OCI-LY7 (cell line): ENCODE measurements around the gene TRIP10. TPM values are rescaled to one million over a fixed set of nuclear protein-coding genes. Genes with fewer than 3 reads are reported as not detected.

ENCODE experiments used
- BruUV-seq: library from RNA; stranded (reverse); fragments of 400-500 nt; replicated peaks from 2 replicates; lab custom pipeline; 2021; lab: Mats Ljungman, UMichigan
- CTCF ChIA-PET: fragments of 300-600 bp; sonication (Branson Sonifier 250); formaldehyde crosslinking; loops from one replicate; lab custom pipeline; 2022; ENCODE audit warnings: antibody characterized with exemption; ENCODE audit not compliant: unreplicated experiment; lab: Charles Lee
- POLR2A ChIA-PET: fragments of 300-600 bp; sonication (Branson Sonifier 250); formaldehyde crosslinking; loops from one replicate; lab custom pipeline; 2022; ENCODE audit warnings: antibody characterized with exemption; lab: Charles Lee
- DNase-seq: peaks from one replicate; pipeline ENCODE4 v3.0.0-alpha.2; 2015; ENCODE audit warnings: low spot score
- H2AFZ ChIP-seq: fragments of 200-600 bp; sonication (generic), shearing (Covaris generic); 2 replicates; pipeline ENCODE4 v1.6.1; 2014; ENCODE audit warnings: mild to moderate bottlenecking, antibody characterized with exemption, low read length, moderate library complexity
- H3K27ac ChIP-seq: fragments of 200-600 bp; sonication (generic); 2 replicates; pipeline ENCODE4 v1.5.1; 2014; ENCODE audit warnings: mixed run types, low read depth, mild to moderate bottlenecking, moderate library complexity, low read length, inconsistent platforms; ENCODE audit not compliant: poor library complexity, severe bottlenecking
- H3K36me3 ChIP-seq: fragments of 200-600 bp; sonication (generic); 2 replicates; pipeline ENCODE4 v1.6.1; 2014; ENCODE audit warnings: mild to moderate bottlenecking, antibody characterized with exemption, low read length, moderate library complexity, mixed read lengths; ENCODE audit not compliant: insufficient read depth
- H3K4me1 ChIP-seq: fragments of 200-600 bp; sonication (generic); 2 replicates; pipeline ENCODE4 v1.5.1; 2014; ENCODE audit warnings: mild to moderate bottlenecking, low read length; ENCODE audit not compliant: insufficient read depth, poor library complexity, severe bottlenecking
- H3K4me2 ChIP-seq: fragments of 200-600 bp; sonication (generic); 2 replicates; pipeline ENCODE4 v1.6.1; 2014; ENCODE audit warnings: mild to moderate bottlenecking, low read length
- H3K4me3 ChIP-seq: fragments of 200-600 bp; sonication (generic); 2 replicates; pipeline ENCODE4 v1.5.1; 2014; ENCODE audit warnings: mild to moderate bottlenecking, low read depth, low read length; ENCODE audit not compliant: poor library complexity, severe bottlenecking
- H3K79me2 ChIP-seq: fragments of 200-600 bp; sonication (generic); 2 replicates; pipeline ENCODE4 v1.6.1; 2016; ENCODE audit warnings: low read depth, mild to moderate bottlenecking, low read length, moderate library complexity, mixed read lengths; ENCODE audit not compliant: insufficient read depth
- H3K9me2 ChIP-seq: fragments of 200-600 bp; sonication (generic); 2 replicates; pipeline ENCODE4 v1.6.1; 2016; ENCODE audit warnings: mild to moderate bottlenecking, low read length, mixed read lengths; ENCODE audit not compliant: insufficient read depth
- H3K9me3 ChIP-seq: fragments of 200-600 bp; sonication (generic); 2 replicates; pipeline ENCODE4 v1.6.1; 2014; ENCODE audit warnings: mild to moderate bottlenecking, mixed run types, low read length, mixed read lengths
- H4K20me1 ChIP-seq: fragments of 200-600 bp; sonication (generic); 2 replicates; pipeline ENCODE4 v1.6.1; 2014; ENCODE audit warnings: mild to moderate bottlenecking, antibody characterized with exemption, low read length, moderate library complexity, mixed read lengths; ENCODE audit not compliant: insufficient read depth
- EZH2phosphoT487 ChIP-seq: fragments of 200-600 bp; sonication (generic); IDR thresholded peaks from 2 replicates; pipeline ENCODE4 v1.6.1; 2018; ENCODE audit warnings: low read depth, borderline replicate concordance, mild to moderate bottlenecking, mixed run types, antibody characterized with exemption, low read length, moderate library complexity, mixed read lengths
- intact Hi-C: fragments of 100-400 bp; cut with micrococcal nuclease; formaldehyde crosslinking; loops from one replicate; pipeline ENCODE4 v1.10.0; 2022; ENCODE audit not compliant: unreplicated experiment
- total RNA-seq, 2 experiments: library from RNA; depleted of rRNA in 1 of 2; stranded (reverse); fragments of >200 nt in 1 of 2; shearing (Covaris generic) in 1 of 2; gene quantifications; 2 replicates each; pipeline ENCODE4 v1.2.3, GENCODE V29; 2014 to 2022
- TF ChIP-seq, protein P1 (sequence below): fragments of 200-600 bp; sonication (generic); conservative IDR thresholded peaks from 2 replicates; pipeline ENCODE4 v1.5.1; 2014; ENCODE audit warnings: mild to moderate bottlenecking, antibody characterized with exemption, low read length, moderate library complexity, mixed read lengths

Gene TRIP10
- total RNA-seq, 2 experiments from 2014 or later: 16.1 to 19.9 TPM

DNA sequence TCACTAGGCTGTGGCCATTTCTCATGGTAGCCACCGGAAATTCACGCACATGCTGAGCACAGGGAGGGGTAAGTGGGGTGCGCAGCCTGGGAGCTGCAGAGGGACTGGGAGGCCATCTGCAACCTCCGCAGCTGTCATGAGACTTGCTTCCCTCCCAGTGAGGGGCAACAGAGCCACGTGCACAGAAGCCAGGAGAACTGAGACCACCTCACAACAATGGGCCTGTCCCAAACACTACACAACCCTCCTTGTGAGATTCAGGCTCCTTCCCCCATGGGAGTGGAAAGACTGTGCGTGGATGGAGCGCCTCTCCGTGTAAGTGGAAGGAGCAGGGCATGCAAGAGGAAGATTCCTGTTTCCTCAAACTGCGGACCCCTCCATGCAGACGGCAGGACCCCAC is 27.9 kb upstream of the TRIP10 start:
- no TSS peak for BruUV-seq
- Histone ChIP-seq H3K79me2 (no peaks in the 10 kb centered on the region), H3K4me1 (no peaks in the 10 kb centered on the region), H4K20me1 (no peaks in the 10 kb centered on the region), H3K27ac (no peak overlapping the region), H3K9me2 (no peaks in the 10 kb centered on the region), H3K4me2 (no peak overlapping the region), H2AFZ (no peak overlapping the region), H3K36me3 (no peaks in the 10 kb centered on the region), H3K9me3 (no peaks in the 10 kb centered on the region), H3K4me3 (no peak overlapping the region)
- POLR2A ChIA-PET: no interaction called here
- no peak for TF ChIP-seq EZH2phosphoT487
- TF ChIP-seq, protein P1, sequence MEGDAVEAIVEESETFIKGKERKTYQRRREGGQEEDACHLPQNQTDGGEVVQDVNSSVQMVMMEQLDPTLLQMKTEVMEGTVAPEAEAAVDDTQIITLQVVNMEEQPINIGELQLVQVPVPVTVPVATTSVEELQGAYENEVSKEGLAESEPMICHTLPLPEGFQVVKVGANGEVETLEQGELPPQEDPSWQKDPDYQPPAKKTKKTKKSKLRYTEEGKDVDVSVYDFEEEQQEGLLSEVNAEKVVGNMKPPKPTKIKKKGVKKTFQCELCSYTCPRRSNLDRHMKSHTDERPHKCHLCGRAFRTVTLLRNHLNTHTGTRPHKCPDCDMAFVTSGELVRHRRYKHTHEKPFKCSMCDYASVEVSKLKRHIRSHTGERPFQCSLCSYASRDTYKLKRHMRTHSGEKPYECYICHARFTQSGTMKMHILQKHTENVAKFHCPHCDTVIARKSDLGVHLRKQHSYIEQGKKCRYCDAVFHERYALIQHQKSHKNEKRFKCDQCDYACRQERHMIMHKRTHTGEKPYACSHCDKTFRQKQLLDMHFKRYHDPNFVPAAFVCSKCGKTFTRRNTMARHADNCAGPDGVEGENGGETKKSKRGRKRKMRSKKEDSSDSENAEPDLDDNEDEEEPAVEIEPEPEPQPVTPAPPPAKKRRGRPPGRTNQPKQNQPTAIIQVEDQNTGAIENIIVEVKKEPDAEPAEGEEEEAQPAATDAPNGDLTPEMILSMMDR: no peak
- DNase-seq: no peak
- intact Hi-C loops: no loop called here
- CTCF ChIA-PET: no interaction called here

DNA sequence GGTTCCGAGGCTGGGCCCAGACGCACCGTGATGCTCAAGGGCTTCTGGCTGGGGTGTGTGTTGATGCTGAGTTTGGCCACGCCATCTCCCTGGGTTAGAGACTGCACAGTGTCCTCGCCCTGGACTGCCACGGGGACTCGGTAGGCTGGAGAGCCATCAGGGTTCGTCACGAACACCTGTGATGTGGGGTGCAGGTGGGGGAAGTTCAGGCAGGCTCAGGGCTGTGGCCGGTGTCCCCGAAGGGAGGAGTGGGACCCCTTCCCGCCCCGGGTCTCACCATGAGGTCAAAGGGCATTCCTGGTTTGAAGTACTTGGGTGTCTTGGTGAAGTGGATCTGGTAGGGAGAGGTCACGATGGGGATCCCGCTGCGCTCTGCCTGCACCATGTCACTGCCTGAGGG is 27.2 kb upstream of the TRIP10 start:
- Histone ChIP-seq H3K27ac (no peak overlapping the region), H3K4me2 (no peak overlapping the region), H3K9me2 (no peaks in the 10 kb centered on the region), H2AFZ (no peak overlapping the region), H3K79me2 (no peaks in the 10 kb centered on the region), H3K36me3 (no peaks in the 10 kb centered on the region), H4K20me1 (no peaks in the 10 kb centered on the region), H3K4me3 (no peak overlapping the region), H3K9me3 (no peaks in the 10 kb centered on the region), H3K4me1 (no peaks in the 10 kb centered on the region)
- BruUV-seq: no TSS peak
- POLR2A ChIA-PET: no interaction called here
- DNase-seq: no peak
- no peak for TF ChIP-seq EZH2phosphoT487
- TF ChIP-seq, protein P1: no peak
- intact Hi-C loops: no loop called here
- CTCF ChIA-PET: no interaction called here

DNA sequence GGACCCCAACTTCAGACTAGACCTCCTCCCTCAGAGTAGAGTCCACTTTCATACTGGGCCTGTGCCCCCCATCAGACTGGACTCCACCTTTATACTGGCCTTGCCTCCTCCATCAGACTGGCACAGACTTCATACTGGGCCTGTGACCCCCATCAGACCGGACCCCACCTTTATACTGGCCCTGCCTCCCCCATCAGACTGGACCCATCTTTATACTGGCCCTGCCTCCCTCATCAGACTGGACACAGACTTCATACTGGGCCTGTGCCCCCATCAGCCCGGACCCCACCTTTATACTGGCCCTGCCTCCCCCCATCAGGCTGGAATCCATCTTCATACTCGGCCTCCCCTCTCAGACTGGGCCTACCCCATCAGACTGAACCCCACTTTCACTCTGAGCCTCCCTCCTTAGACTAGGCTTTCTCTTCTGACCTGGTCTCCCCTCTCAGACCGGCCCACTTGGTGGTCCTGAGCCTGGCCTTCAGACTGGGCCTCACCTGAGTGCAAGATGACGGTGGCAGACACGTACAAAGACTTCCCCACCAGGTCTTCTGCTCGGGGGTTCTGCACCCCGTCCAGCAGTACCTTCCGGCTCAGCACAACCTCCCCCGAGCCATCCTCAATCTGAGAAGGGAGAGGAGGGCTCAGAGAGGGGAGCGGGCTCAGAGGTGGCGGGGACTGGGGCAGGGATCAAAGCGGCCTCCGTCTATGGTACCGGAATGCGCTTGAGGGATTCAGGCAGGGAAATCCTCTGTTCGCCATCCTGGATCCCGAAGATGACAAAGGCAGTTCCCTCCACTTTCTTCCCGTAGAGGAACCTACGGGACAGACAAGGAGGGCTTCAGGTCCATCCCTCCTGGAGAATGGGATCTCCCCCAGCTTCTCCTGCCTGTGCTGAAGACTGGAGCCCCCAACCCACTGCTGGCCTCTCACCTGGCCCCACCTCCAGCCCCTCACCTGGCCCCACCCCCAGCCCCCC is 26.5 kb upstream of the TRIP10 start:
- Histone ChIP-seq H3K4me3 (no peak overlapping the region), H2AFZ (no peak overlapping the region), H4K20me1 (no peaks in the 10 kb centered on the region), H3K27ac (no peak overlapping the region), H3K36me3 (no peaks in the 10 kb centered on the region), H3K9me3 (no peaks in the 10 kb centered on the region), H3K9me2 (no peaks in the 10 kb centered on the region), H3K4me2 (no peak overlapping the region), H3K79me2 (no peaks in the 10 kb centered on the region), H3K4me1 (no peaks in the 10 kb centered on the region)
- intact Hi-C loops: no loop called here
- TF ChIP-seq, protein P1: no peak
- ChIA-PET CTCF (no interaction called here), POLR2A (no interaction called here)
- BruUV-seq: no TSS peak
- no peak for DNase-seq
